ENCODE data around the gene ARHGAP24. TPM values are rescaled to one million over a fixed set of nuclear protein-coding genes. Genes with fewer than 3 reads are reported as not detected.
"Not testable (repeated sequence)": the region's sequence is repeated elsewhere in the genome, so short reads cannot be mapped to it uniquely, and the experiment has no call there.

The ARHGAP24 gene
- total RNA-seq, 1 donor from 2014 or later: 10.9 TPM

DNA sequence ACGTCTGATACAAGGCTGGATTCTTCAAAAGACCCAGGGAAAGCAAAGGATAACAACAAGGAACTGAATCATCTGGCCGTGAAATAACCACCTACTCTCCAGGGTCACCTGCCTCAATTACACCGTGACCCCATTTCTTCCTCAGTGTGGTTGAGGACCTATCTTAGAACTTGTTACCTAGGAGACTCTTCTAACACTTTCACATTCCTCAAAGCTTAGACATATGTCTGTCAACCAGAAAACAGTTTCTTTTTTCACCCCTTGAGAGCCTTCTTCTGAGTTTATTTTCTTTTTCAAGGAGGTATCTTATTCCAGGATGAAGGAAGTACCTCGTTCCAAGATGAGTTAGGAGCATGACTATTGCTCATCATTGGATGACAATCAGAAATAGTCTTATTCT is 337.8 kb downstream of the ARHGAP24 start:
- Mint-ChIP-seq H3K27ac (no peak overlapping the region), H3K27me3 (no peaks in the 10 kb centered on the region), H3K9me3 (peaks cover 18% of the 10 kb centered on the region), H3K4me1 (ENCODE audit: unreplicated experiment) (no peaks in the 10 kb centered on the region), H3K36me3 (no peaks in the 10 kb centered on the region), H3K4me3 (no peak overlapping the region)
- TF ChIP-seq CTCF (conservative IDR thresholded peaks at IDR 0.05): no peak
- DNase-seq (ENCODE audit: extremely low spot score, unreplicated experiment): no peak

GRCh38 chr4:85815796-85816459 is 341.0 kb downstream of the ARHGAP24 start:
- Mint-ChIP-seq H3K36me3 (no peaks in the 10 kb centered on the region), H3K27me3 (no peaks in the 10 kb centered on the region), H3K4me3 (no peak overlapping the region), H3K9me3 (peaks cover 21% of the 10 kb centered on the region), H3K4me1 (ENCODE audit: unreplicated experiment) (no peaks in the 10 kb centered on the region), H3K27ac (no peak overlapping the region)
- TF ChIP-seq CTCF (conservative IDR thresholded peaks at IDR 0.05): no peak
- no peak for DNase-seq (ENCODE audit: extremely low spot score, unreplicated experiment)

DNA sequence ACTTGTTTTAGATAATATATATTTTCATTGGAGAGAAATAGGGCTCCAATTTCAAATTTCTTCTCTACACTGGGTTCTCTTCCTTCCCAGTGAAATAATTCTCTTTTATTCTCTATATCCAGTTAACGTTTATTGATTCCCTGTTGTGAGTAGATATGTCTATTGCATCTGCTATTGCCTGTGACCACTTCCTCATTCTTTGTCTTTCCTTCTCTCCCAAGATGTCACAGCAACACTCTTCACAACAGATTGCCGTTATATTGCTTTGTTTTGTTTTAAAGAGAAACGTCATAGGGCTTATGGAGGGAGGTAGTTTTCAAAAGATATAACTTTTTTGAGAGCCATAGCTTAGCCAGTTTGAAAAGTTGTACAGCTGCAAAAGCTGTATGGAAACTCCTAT is 343.8 kb downstream of the ARHGAP24 start:
- Mint-ChIP-seq H3K27me3 (no peaks in the 10 kb centered on the region), H3K4me1 (ENCODE audit: unreplicated experiment) (no peaks in the 10 kb centered on the region), H3K27ac (no peak overlapping the region), H3K4me3 (no peak overlapping the region), H3K36me3 (no peaks in the 10 kb centered on the region), H3K9me3 (peaks cover 17% of the 10 kb centered on the region)
- no peak for TF ChIP-seq CTCF (conservative IDR thresholded peaks at IDR 0.05)
- no peak for DNase-seq (ENCODE audit: extremely low spot score, unreplicated experiment)

- not testable (repeated sequence) for H3K4me1 Mint-ChIP-seq (ENCODE audit: unreplicated experiment); H3K27me3 Mint-ChIP-seq; H3K4me3 Mint-ChIP-seq; DNase-seq (ENCODE audit: extremely low spot score, unreplicated experiment); H3K27ac Mint-ChIP-seq; H3K36me3 Mint-ChIP-seq
- H3K9me3 Mint-ChIP-seq: peaks cover 17% of the 10 kb centered on the region
These were observed 345.2 kb downstream of the ARHGAP24 start for GRCh38 chr4:85820101-85820500.

- no peak for TF ChIP-seq CTCF (conservative IDR thresholded peaks at IDR 0.05)
- peaks cover 18% of the 10 kb centered on the region for H3K4me1 Mint-ChIP-seq (ENCODE audit: unreplicated experiment)
These were observed 346.9 kb downstream of the ARHGAP24 start for GRCh38 chr4:85821688-85822455.

DNA sequence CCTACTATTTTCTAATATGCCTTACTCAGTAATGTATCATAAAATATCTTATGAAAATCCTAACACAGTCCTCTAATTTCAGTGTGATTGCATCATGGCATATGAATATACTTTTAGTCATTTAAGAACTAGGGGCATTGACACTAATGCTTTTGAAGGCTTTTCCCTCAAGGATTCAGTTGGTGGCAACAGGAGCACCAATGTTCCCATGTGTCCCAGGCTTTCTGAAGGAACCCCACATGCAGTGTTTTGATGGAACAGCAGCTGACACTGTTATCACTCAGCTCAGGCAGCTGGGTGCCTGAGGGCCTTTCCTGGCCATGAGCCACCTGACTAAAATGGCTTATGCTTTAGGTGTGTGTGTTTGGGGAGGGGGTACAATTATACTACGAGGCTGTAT is 348.3 kb downstream of the ARHGAP24 start:
- no peak overlapping the region for H3K4me3 Mint-ChIP-seq
- H3K27ac Mint-ChIP-seq: no peak overlapping the region
- no peak for TF ChIP-seq CTCF (conservative IDR thresholded peaks at IDR 0.05)
- H3K9me3 Mint-ChIP-seq: peaks cover 3% of the 10 kb centered on the region
- DNase-seq (ENCODE audit: extremely low spot score, unreplicated experiment): no peak
- no peaks in the 10 kb centered on the region for H3K27me3 Mint-ChIP-seq
- H3K36me3 Mint-ChIP-seq: no peaks in the 10 kb centered on the region
- peaks cover 27% of the 10 kb centered on the region for H3K4me1 Mint-ChIP-seq (ENCODE audit: unreplicated experiment)

More at GRCh38 chr4:85821688-85822455, 346.9 kb downstream of the ARHGAP24 start:
- no peak overlapping the region for H3K4me3 Mint-ChIP-seq
- no peak overlapping the region for H3K27ac Mint-ChIP-seq
- DNase-seq (ENCODE audit: extremely low spot score, unreplicated experiment): no peak
- H3K27me3 Mint-ChIP-seq: no peaks in the 10 kb centered on the region
- peaks cover 8% of the 10 kb centered on the region for H3K9me3 Mint-ChIP-seq
- no peaks in the 10 kb centered on the region for H3K36me3 Mint-ChIP-seq

All from type B pancreatic cell (in vitro differentiated cells).